Measurements from ENCODE around the gene ZNF138. TPM values are rescaled to one million over a fixed set of nuclear protein-coding genes. Genes with fewer than 3 reads are reported as not detected.
"Not testable (repeated sequence)": the region's sequence is repeated elsewhere in the genome, so short reads cannot be mapped to it uniquely, and the experiment has no call there.

ZNF138 gene
- total and polyA plus RNA-seq, 10 of the 15 experiments (the other 5 are each of a cell fraction or from before 2014, with no cell fraction given) = 5.9 to 14.9 (median 12.4) TPM

- in situ Hi-C loops (cut with MboI) = no loop called here
- Histone ChIP-seq H4K20me1 (ENCODE audit: control insufficient read depth, insufficient read depth) (no peaks in the 10 kb centered on the region), H3K27me3 (replicated peaks in 1 of 2; ENCODE audit: control insufficient read depth in 2 of 2, insufficient read depth in 2 of 2, low read length in 1 of 2) (no peaks in the 10 kb centered on the region), H3K9me3 (replicated peaks; ENCODE audit: control insufficient read depth, insufficient read depth, low read length) (no peaks in the 10 kb centered on the region; the same call in 2 of the 3 replicates), H3K4me3 (no peak overlapping the region), H3K36me3 (ENCODE audit: control insufficient read depth in 2 of 2, insufficient read depth in 2 of 2, low read length in 1 of 2) (no peaks in the 10 kb centered on the region), H3K9ac (ENCODE audit: control insufficient read depth, insufficient read depth, low read length) (no peak overlapping the region), H3K79me2 (ENCODE audit: control insufficient read depth, insufficient read depth, low read length) (no peaks in the 10 kb centered on the region), H2AFZ (ENCODE audit: control insufficient read depth, low read depth, low read length) (no peak overlapping the region), H3K27ac (ENCODE audit: control insufficient read depth, insufficient read depth) (no peak overlapping the region), H3K4me2 (ENCODE audit: control insufficient read depth, insufficient read depth) (no peak overlapping the region), H3K4me1 (ENCODE audit: control insufficient read depth, insufficient read depth, low read length) (no peaks in the 10 kb centered on the region)
- 93% methylated on average over 12 of the region's 16 CpGs for WGBS (ENCODE audit: insufficient coverage, insufficient replicate concordance, low lambda C conversion rate, missing lambda C conversion rate)
- BruUV-seq (replicated peaks) = no TSS peak
- ChIA-PET RAD21 (ENCODE audit: unreplicated experiment) (no interaction called here), CTCF (no interaction called here), POLR2A (no interaction called here), SMC1A (ENCODE audit: uncharacterized antibody, unreplicated experiment) (no interaction called here)
- no peak for DNase-seq (ENCODE audit: low read depth, low spot score)
- ATAC-seq = no peak
- intact Hi-C loops (cut with micrococcal nuclease; ENCODE audit: unreplicated experiment) = no loop called here
- TF ChIP-seq, protein P1, sequence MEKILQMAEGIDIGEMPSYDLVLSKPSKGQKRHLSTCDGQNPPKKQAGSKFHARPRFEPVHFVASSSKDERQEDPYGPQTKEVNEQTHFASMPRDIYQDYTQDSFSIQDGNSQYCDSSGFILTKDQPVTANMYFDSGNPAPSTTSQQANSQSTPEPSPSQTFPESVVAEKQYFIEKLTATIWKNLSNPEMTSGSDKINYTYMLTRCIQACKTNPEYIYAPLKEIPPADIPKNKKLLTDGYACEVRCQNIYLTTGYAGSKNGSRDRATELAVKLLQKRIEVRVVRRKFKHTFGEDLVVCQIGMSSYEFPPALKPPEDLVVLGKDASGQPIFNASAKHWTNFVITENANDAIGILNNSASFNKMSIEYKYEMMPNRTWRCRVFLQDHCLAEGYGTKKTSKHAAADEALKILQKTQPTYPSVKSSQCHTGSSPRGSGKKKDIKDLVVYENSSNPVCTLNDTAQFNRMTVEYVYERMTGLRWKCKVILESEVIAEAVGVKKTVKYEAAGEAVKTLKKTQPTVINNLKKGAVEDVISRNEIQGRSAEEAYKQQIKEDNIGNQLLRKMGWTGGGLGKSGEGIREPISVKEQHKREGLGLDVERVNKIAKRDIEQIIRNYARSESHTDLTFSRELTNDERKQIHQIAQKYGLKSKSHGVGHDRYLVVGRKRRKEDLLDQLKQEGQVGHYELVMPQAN (conservative IDR thresholded peaks at IDR 0.05) = no peak
- no peak for TF ChIP-seq PML (IDR thresholded peaks at IDR 0.05; ENCODE audit: low read length)
- no peak for FAIRE-seq
Measured at GRCh38 chr7:64834989-64835388, 40.8 kb downstream of the ZNF138 start.

DNA sequence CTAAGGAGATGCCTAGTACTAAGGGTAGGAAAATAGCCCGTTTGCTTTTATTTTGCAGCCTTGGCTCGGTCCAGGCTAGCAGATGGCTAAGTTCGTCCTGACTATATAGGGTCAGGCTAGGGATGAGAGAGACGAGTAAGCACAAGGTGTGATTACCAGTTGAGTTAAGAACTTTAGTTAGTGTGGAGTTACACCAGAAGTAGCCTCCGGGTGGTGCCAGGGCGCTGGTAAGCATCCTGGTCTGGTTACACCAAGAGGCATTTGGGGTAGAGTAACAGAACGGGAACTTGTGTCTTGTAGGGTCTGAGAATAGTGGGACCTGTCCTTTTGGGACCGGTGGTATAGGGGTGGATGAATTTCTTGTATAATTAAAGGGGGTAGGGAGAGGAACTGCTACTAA is 41.6 kb downstream of the ZNF138 start:
- DNase-seq (ENCODE audit: low read depth, low spot score); H3K4me2 ChIP-seq (ENCODE audit: control insufficient read depth, insufficient read depth); RAD21 ChIA-PET (ENCODE audit: unreplicated experiment); intact Hi-C loops (cut with micrococcal nuclease; ENCODE audit: unreplicated experiment); H4K20me1 ChIP-seq (ENCODE audit: control insufficient read depth, insufficient read depth); H3K9ac ChIP-seq (ENCODE audit: control insufficient read depth, insufficient read depth, low read length); CTCF ChIA-PET; SMC1A ChIA-PET (ENCODE audit: uncharacterized antibody, unreplicated experiment); BruUV-seq (replicated peaks); FAIRE-seq; H3K9me3 ChIP-seq (replicated peaks; ENCODE audit: control insufficient read depth, insufficient read depth, low read length); H3K36me3 ChIP-seq (ENCODE audit: control insufficient read depth in 2 of 2, insufficient read depth in 2 of 2, low read length in 1 of 2); H3K79me2 ChIP-seq (ENCODE audit: control insufficient read depth, insufficient read depth, low read length); ATAC-seq; H3K27ac ChIP-seq (ENCODE audit: control insufficient read depth, insufficient read depth); H3K27me3 ChIP-seq (replicated peaks in 1 of 2; ENCODE audit: control insufficient read depth in 2 of 2, insufficient read depth in 2 of 2, low read length in 1 of 2); POLR2A ChIA-PET; H2AFZ ChIP-seq (ENCODE audit: control insufficient read depth, low read depth, low read length); H3K4me1 ChIP-seq (ENCODE audit: control insufficient read depth, insufficient read depth, low read length); in situ Hi-C loops (cut with MboI); H3K4me3 ChIP-seq: not testable (repeated sequence)
- WGBS (ENCODE audit: insufficient coverage, insufficient replicate concordance, low lambda C conversion rate, missing lambda C conversion rate) = 90% methylated on average over 8 of the region's 8 CpGs

DNA sequence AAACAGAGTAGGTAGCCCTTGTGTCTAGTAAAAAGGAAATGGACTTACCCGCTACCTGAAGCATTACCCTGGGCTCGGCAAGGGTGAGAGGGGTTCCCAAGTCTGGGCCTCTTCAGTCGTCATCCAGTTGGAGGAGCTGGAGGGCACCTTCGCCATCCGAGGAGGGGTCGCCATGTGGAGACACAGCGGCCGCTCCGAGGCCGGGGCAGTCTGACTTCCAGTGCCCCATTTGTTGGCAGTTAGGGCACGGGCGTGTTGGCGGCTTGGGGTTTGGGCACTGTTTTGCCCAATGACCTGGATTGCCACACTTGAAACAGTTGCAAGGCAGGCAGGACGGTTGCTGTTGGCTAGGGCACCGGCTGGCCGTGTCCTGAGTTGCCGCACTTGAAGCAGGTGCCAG is 43.8 kb downstream of the ZNF138 start:
- H3K36me3 ChIP-seq (ENCODE audit: control insufficient read depth in 2 of 2, insufficient read depth in 2 of 2, low read length in 1 of 2); H3K27me3 ChIP-seq (replicated peaks in 1 of 2; ENCODE audit: control insufficient read depth in 2 of 2, insufficient read depth in 2 of 2, low read length in 1 of 2); H3K4me1 ChIP-seq (ENCODE audit: control insufficient read depth, insufficient read depth, low read length); H3K4me3 ChIP-seq; RAD21 ChIA-PET (ENCODE audit: unreplicated experiment); ATAC-seq; H3K79me2 ChIP-seq (ENCODE audit: control insufficient read depth, insufficient read depth, low read length); H4K20me1 ChIP-seq (ENCODE audit: control insufficient read depth, insufficient read depth); H3K9ac ChIP-seq (ENCODE audit: control insufficient read depth, insufficient read depth, low read length); intact Hi-C loops (cut with micrococcal nuclease; ENCODE audit: unreplicated experiment); CTCF ChIA-PET; H3K9me3 ChIP-seq (replicated peaks; ENCODE audit: control insufficient read depth, insufficient read depth, low read length); H3K4me2 ChIP-seq (ENCODE audit: control insufficient read depth, insufficient read depth); POLR2A ChIA-PET; in situ Hi-C loops (cut with MboI); SMC1A ChIA-PET (ENCODE audit: uncharacterized antibody, unreplicated experiment); DNase-seq (ENCODE audit: low read depth, low spot score); BruUV-seq (replicated peaks); H2AFZ ChIP-seq (ENCODE audit: control insufficient read depth, low read depth, low read length); FAIRE-seq; H3K27ac ChIP-seq (ENCODE audit: control insufficient read depth, insufficient read depth): not testable (repeated sequence)
- WGBS (ENCODE audit: insufficient coverage, insufficient replicate concordance, low lambda C conversion rate, missing lambda C conversion rate) = 100% methylated on average over 3 of the region's 17 CpGs
